GM23248 (cell line): ENCODE results near the gene PSMB3. TPM values are rescaled to one million over a fixed set of nuclear protein-coding genes. Genes with fewer than 3 reads are reported as not detected.

Experiments used
- DNase-seq: peaks from one replicate; pipeline ENCODE4 v3.0.0-alpha.2; 2015
- H2AFZ ChIP-seq: fragments of 200-600 bp; sonication (generic); 2 replicates; pipeline ENCODE4 v1.6.1; 2016; ENCODE audit warnings: antibody characterized with exemption
- H3F3A ChIP-seq: fragments of 200-600 bp; sonication (generic); 2 replicates; pipeline ENCODE4 v1.6.1; 2016; ENCODE audit warnings: mild to moderate bottlenecking, antibody characterized with exemption, mixed run types; ENCODE audit not compliant: insufficient read depth
- H3K27ac ChIP-seq: fragments of 200-600 bp; sonication (generic); 2 replicates; pipeline ENCODE4 v1.5.1; 2016; ENCODE audit warnings: mild to moderate bottlenecking
- H3K27me3 ChIP-seq: fragments of 200-600 bp; sonication (generic); replicated peaks from 2 replicates; pipeline ENCODE4 v1.6.1; 2016; ENCODE audit warnings: mild to moderate bottlenecking; ENCODE audit not compliant: insufficient read depth
- H3K36me3 ChIP-seq: fragments of 200-600 bp; sonication (generic); 2 replicates; pipeline ENCODE4 v1.6.1; 2016; ENCODE audit warnings: low read depth, mild to moderate bottlenecking
- H3K4me1 ChIP-seq: fragments of 200-600 bp; sonication (generic); 2 replicates; pipeline ENCODE4 v1.6.1; 2016; ENCODE audit warnings: mild to moderate bottlenecking; ENCODE audit not compliant: insufficient read depth
- H3K4me2 ChIP-seq: fragments of 200-600 bp; sonication (generic); one replicate; pipeline ENCODE4 v1.6.1; 2016; ENCODE audit warnings: mild to moderate bottlenecking; ENCODE audit not compliant: unreplicated experiment
- H3K4me3 ChIP-seq: fragments of 200-600 bp; sonication (generic); 2 replicates; pipeline ENCODE4 v1.5.1; 2016; ENCODE audit warnings: mild to moderate bottlenecking
- H3K79me2 ChIP-seq: fragments of 200-600 bp; sonication (generic); 2 replicates; pipeline ENCODE4 v1.6.1; 2016; ENCODE audit warnings: mild to moderate bottlenecking; ENCODE audit not compliant: insufficient read depth
- H3K9ac ChIP-seq: fragments of 200-600 bp; sonication (generic); 2 replicates; pipeline ENCODE4 v1.6.1; 2016; ENCODE audit warnings: mild to moderate bottlenecking
- H3K9me2 ChIP-seq: fragments of 200-600 bp; sonication (generic); 2 replicates; pipeline ENCODE4 v1.6.1; 2016; ENCODE audit warnings: mixed run types, mild to moderate bottlenecking, moderate library complexity; ENCODE audit not compliant: insufficient read depth
- H3K9me3 ChIP-seq: fragments of 200-600 bp; sonication (generic); one replicate; pipeline ENCODE4 v1.6.1; 2017; ENCODE audit warnings: low read depth
- H4K20me1 ChIP-seq: fragments of 200-600 bp; sonication (generic); 2 replicates; pipeline ENCODE4 v1.6.0; 2016; ENCODE audit not compliant: insufficient read depth
- EZH2 ChIP-seq: fragments of 200-600 bp; sonication (generic); IDR thresholded peaks from 2 replicates; pipeline ENCODE4 v1.6.1; 2018; ENCODE audit warnings: antibody characterized with exemption, mild to moderate bottlenecking; ENCODE audit not compliant: insufficient read depth, poor library complexity, severe bottlenecking
- EZH2phosphoT487 ChIP-seq: fragments of 200-600 bp; sonication (generic); IDR thresholded peaks from 2 replicates; pipeline ENCODE4 v1.6.1; 2018; ENCODE audit warnings: antibody characterized with exemption, moderate library complexity, mild to moderate bottlenecking, low read depth; ENCODE audit not compliant: insufficient read depth
- WGBS, 2 experiments: methylation state at CpG; one replicate each; pipeline ENCODE4 v1.1.6; 2015 to 2017; ENCODE audit warnings: low lambda C conversion rate in 2 of 2, low coverage in 1 of 2; ENCODE audit errors: missing lambda C conversion rate in 2 of 2; 5-methylcytosine and 5-hydroxymethylcytosine counted together
- in situ Hi-C: fragments of 300-500 bp; cut with MboI; formaldehyde crosslinking; loops from 2 replicates; pipeline ENCODE4 v1.15.0; 2020
- polyA plus RNA-seq: library from polyadenylated mRNA; unstranded; fragments of >200 nt; fragmentation: Nextera tagmentation; extraction: Ambion mirVana; gene quantifications from 2 replicates; pipeline ENCODE4 v1.2.1, GENCODE V29; 2016
- total RNA-seq: library from RNA; depleted of rRNA; stranded (reverse); fragments of >200 nt; shearing (Covaris generic); gene quantifications from 2 replicates; pipeline ENCODE4 v1.2.3, GENCODE V29; 2014

Gene PSMB3
- total and polyA plus RNA-seq, 2 experiments from 2014 or later = 149 to 310 TPM

GRCh38 chr17:38704606-38705522 lies 47.7 kb upstream of the PSMB3 start, which contains the start of gene MLLT6:
Gene MLLT6, plus strand, starts transcription at chr17:38705273. Its CDS starts 360 bp downstream, at chr17:38705633.
- no peaks in the 10 kb centered on the region for H3K27me3 ChIP-seq
- H3K36me3 ChIP-seq = no peaks in the 10 kb centered on the region
- DNase-seq = peak; percentile 91
- H3K27ac ChIP-seq = peak within 1 kb of the TSS; percentile 37
- WGBS, 2 experiments = 1 to 2% methylated on average over 42 to 80 of the region's 100 CpGs
- peak within 1 kb of the TSS; percentile 90 for H3K4me3 ChIP-seq
- TF ChIP-seq EZH2 = no peak
- no peak for TF ChIP-seq EZH2phosphoT487
- H3K4me2 ChIP-seq = peak within 1 kb of the TSS; percentile 86
- H3K4me1 ChIP-seq = peaks cover 15% of the 10 kb centered on the region; the same call in 1 of the 2 replicates
- H3K9me3 ChIP-seq = no peaks in the 10 kb centered on the region
- peaks cover 8% of the 10 kb centered on the region; the same call in 1 of the 2 replicates for H3F3A ChIP-seq
- peak within 1 kb of the TSS; percentile 87 for H3K9ac ChIP-seq
- peak within 1 kb of the TSS; percentile 91 for H2AFZ ChIP-seq
- in situ Hi-C loops = no loop called here
- no peaks in the 10 kb centered on the region for H4K20me1 ChIP-seq
- H3K9me2 ChIP-seq = no peaks in the 10 kb centered on the region
- H3K79me2 ChIP-seq = peaks cover 8% of the 10 kb centered on the region; the same call in 1 of the 2 replicates

GRCh38 chr17:38705523-38705802 lies 47.1 kb upstream of the PSMB3 start:
- in situ Hi-C loops = no loop called here
- peak overlapping the region; percentile 87 for H3K9ac ChIP-seq
- WGBS, 2 experiments = 2% methylated on average over 30 of the region's 32 CpGs; no CpG with 5 or more reads in 1 of the 2 experiments

GRCh38 chr17:38705803-38706504 lies 46.6 kb upstream of the PSMB3 start:
- peaks cover 8% of the 10 kb centered on the region; the same call in 1 of the 2 replicates for H3K79me2 ChIP-seq
- H3K27ac ChIP-seq = no peak overlapping the region
- H3F3A ChIP-seq = peaks cover 8% of the 10 kb centered on the region; the same call in 1 of the 2 replicates
- in situ Hi-C loops = no loop called here
- peaks cover 15% of the 10 kb centered on the region; the same call in 1 of the 2 replicates for H3K4me1 ChIP-seq
- H2AFZ ChIP-seq = peak overlapping the region; percentile 73
- DNase-seq = peak; percentile 59
- H3K9me3 ChIP-seq = no peaks in the 10 kb centered on the region
- H4K20me1 ChIP-seq = no peaks in the 10 kb centered on the region
- no peak for TF ChIP-seq EZH2phosphoT487
- TF ChIP-seq EZH2 = no peak
- peak overlapping the region; percentile 74 for H3K9ac ChIP-seq
- WGBS, 2 experiments = 0 to 1% methylated on average over 26 to 37 of the region's 38 CpGs
- H3K4me3 ChIP-seq = peak overlapping the region; percentile 90
- H3K9me2 ChIP-seq = no peaks in the 10 kb centered on the region
- peak overlapping the region; percentile 86 for H3K4me2 ChIP-seq
- no peaks in the 10 kb centered on the region for H3K27me3 ChIP-seq
- H3K36me3 ChIP-seq = no peaks in the 10 kb centered on the region

More at GRCh38 chr17:38705523-38705802, 47.1 kb upstream of the PSMB3 start:
- no peaks in the 10 kb centered on the region for H3K9me2 ChIP-seq
- H3K4me3 ChIP-seq = peak overlapping the region; percentile 90
- H4K20me1 ChIP-seq = no peaks in the 10 kb centered on the region
- H3K36me3 ChIP-seq = no peaks in the 10 kb centered on the region
- H3K4me2 ChIP-seq = peak overlapping the region; percentile 86
- H3K27ac ChIP-seq = no peak overlapping the region
- DNase-seq = peak; percentile 52
- peaks cover 8% of the 10 kb centered on the region; the same call in 1 of the 2 replicates for H3F3A ChIP-seq
- no peak for TF ChIP-seq EZH2
- no peak for TF ChIP-seq EZH2phosphoT487
- peaks cover 8% of the 10 kb centered on the region; the same call in 1 of the 2 replicates for H3K79me2 ChIP-seq
- H2AFZ ChIP-seq = peak overlapping the region; percentile 73
- peaks cover 15% of the 10 kb centered on the region; the same call in 1 of the 2 replicates for H3K4me1 ChIP-seq
- H3K27me3 ChIP-seq = no peaks in the 10 kb centered on the region
- no peaks in the 10 kb centered on the region for H3K9me3 ChIP-seq

- Histone ChIP-seq H3K9me3 (no peaks in the 10 kb centered on the region), H3F3A (peaks cover 8% of the 10 kb centered on the region; the same call in 1 of the 2 replicates), H3K4me2 (peak overlapping the region; percentile 86), H3K4me3 (peak overlapping the region; percentile 90), H4K20me1 (no peaks in the 10 kb centered on the region), H3K9ac (peak overlapping the region; percentile 74), H3K79me2 (peaks cover 8% of the 10 kb centered on the region; the same call in 1 of the 2 replicates), H2AFZ (peak overlapping the region; percentile 73), H3K27me3 (no peaks in the 10 kb centered on the region), H3K4me1 (peaks cover 9% of the 10 kb centered on the region; the same call in 1 of the 2 replicates), H3K36me3 (no peaks in the 10 kb centered on the region), H3K27ac (no peak overlapping the region), H3K9me2 (no peaks in the 10 kb centered on the region)
- 23% methylated on average over 18 to 20 of the region's 20 CpGs for WGBS, 2 experiments
- in situ Hi-C loops = no loop called here
- TF ChIP-seq EZH2 = no peak
- no peak for TF ChIP-seq EZH2phosphoT487
- peak; percentile 51 for DNase-seq
Observed at GRCh38 chr17:38706505-38707216, 45.9 kb upstream of the PSMB3 start.
